HG03457 (cell line): ENCODE data around the gene NT5DC1.

Experiments used
- ATAC-seq: cut with Tn5 transposase; IDR thresholded peaks from one replicate; pipeline ENCODE4 v1.9.1; 2021; ENCODE audit warnings: moderate number of reproducible peaks; ENCODE audit not compliant: unreplicated experiment

Gene NT5DC1

GRCh38 chr6:116136373-116136772, 35.7 kb downstream of the NT5DC1 start:
- no peak for ATAC-seq

GRCh38 chr6:116136933-116137340, 36.3 kb downstream of the NT5DC1 start:
- no peak for ATAC-seq

DNA sequence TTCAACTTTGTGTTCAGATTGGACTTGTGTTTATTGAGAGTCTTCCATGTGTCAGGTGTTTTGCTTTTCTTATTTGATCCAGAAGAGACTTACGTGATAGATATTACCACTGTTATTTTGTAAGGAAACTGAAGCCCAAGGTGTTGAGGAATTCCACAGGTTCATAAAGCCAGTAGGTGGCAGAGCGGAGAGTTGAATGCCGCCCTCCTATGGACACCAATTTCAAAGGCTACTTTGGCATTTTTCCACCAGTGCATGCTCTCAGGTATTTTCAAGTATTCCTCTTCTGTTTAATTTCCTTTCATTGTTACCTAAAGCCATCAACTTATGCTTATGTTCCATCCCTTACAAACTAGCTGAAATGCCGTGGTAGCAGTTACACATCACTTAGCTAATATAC, 39.3 kb downstream of the NT5DC1 start:
- no peak for ATAC-seq

GRCh38 chr6:116144605-116145004, 44.0 kb downstream of the NT5DC1 start:
- no peak for ATAC-seq

DNA sequence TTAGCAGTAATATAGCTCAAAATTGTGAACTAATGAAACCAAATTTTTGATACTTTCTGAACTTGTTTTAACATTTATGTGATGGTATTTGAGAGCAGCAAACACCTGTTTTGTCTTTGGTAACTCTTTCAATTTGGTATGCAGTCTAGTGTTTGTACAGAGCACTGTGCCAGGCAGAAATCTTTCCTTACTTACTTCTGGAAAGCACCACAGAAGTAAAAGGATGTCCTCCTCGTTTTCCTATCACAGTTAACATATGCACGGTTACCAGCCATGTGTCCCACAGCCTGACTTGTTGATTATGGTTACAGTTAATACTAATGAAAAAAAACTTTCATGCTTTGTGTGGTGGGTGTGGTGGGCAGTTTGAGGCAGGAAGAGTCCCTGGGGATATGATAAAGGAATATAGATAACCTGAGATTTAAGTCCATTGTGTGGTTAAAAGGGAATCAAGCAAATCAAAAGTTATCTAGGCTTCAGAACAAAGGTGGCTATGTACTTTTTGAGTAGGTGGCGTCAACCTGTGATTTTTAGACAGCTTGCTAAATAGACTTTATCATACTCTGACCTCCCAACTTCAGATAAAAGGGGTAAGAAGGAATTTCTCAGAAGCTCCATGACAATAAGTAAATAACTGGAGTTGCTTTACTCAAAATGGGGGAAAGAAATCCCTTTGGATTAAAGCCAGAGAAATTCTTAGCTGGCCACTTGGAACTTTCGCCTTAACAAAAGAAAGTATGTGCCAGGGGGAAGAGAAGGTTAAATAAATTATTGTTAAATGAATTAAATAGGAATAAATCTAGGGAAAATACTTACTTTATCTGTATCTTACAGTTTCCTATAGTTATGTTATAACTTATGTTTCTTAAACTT, 45.4 kb downstream of the NT5DC1 start:
- no peak for ATAC-seq

DNA sequence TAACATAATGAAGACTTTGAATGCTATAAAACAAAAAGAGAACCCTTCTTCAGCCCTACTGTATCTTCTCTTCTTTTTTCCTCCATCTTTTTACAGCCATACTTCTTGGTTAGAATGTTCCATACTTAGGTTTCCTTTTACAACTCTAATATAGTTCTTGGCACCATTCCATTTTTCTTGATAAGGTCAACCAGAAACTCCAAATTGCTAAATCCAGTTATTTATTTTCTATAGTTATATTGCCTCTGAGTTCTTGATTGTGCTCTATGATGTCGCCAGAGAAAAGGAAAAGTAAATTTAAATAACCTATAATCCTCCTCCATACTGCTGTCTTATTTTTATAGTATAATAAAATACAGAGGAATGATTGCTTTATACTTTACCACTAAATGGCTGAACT, 52.0 kb downstream of the NT5DC1 start:
- ATAC-seq, result no peak

GRCh38 chr6:116154887-116155286, 54.2 kb downstream of the NT5DC1 start:
- no peak for ATAC-seq

GRCh38 chr6:116156405-116157326, 56.0 kb downstream of the NT5DC1 start:
- no peak for ATAC-seq

GRCh38 chr6:116157391-116157790, 56.7 kb downstream of the NT5DC1 start:
- no peak for ATAC-seq

- ATAC-seq, result no peak
These were observed 58.0 kb downstream of the NT5DC1 start for GRCh38 chr6:116158641-116159040.

- peak; percentile 81 for ATAC-seq
These were observed 59.3 kb downstream of the NT5DC1 start for GRCh38 chr6:116159782-116160524.

- peak; percentile 77 for ATAC-seq
These were observed 64.9 kb downstream of the NT5DC1 start for GRCh38 chr6:116165596-116165995.

- ATAC-seq, result no peak
These were observed 65.7 kb downstream of the NT5DC1 start for GRCh38 chr6:116166369-116166768.

- no peak for ATAC-seq
These were observed 67.5 kb downstream of the NT5DC1 start for GRCh38 chr6:116168148-116168547.

GRCh38 chr6:116169880-116170279, 69.2 kb downstream of the NT5DC1 start:
- ATAC-seq, result no peak

DNA sequence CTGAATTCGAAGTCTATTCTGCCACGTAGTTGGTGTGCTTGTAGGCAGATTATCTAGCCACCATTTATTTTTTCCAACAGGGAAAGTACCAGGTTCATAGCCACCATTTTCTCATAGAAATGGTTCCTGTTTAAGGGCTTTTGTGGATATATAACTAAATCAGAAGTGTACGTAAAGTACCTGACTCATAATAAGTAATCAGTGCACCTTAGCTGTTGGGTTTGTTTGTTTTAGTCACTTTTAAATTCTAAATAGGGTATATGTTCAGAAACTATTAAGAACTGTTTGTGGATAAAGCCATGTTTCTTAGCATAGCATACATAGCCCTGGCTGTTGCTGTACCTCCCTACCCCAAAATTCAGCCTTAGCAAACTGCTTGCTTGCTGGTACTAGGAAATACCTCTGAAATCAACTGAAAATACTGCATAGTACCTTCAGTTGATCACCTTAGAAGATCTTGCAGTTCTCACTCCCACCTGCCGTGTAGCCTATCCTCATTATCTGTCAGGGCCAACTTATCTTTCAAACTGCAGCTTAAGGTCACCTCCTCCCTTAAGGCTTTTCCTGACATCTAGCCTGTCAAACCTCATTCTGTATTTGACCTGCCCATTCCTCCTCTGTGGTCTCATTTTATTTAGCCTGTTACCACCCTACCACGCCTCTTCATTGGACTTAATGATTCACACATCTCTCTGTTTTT, 69.9 kb downstream of the NT5DC1 start:
- no peak for ATAC-seq

DNA sequence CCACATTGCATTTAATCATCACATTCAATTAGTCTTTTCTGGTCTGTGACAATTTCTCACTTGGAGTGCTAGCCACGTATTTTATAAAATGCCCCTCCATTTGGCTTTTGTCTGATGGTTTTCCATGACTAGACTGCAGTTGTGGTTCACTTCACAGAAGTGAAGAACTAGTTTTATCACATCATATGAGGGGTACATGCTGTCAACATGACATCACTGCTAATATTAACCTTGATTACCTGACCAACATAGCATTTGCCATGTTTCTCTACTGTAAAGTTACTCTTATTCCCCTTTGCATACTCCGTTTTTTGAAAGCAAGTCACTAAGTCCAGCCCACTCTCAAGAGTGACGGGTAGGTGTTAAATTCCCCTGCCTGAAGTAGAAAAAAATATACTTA, 73.3 kb downstream of the NT5DC1 start:
- no peak for ATAC-seq

- no peak for ATAC-seq
These were observed 74.7 kb downstream of the NT5DC1 start for GRCh38 chr6:116175344-116175743.

GRCh38 chr6:116176596-116176995, 75.9 kb downstream of the NT5DC1 start:
- no peak for ATAC-seq

DNA sequence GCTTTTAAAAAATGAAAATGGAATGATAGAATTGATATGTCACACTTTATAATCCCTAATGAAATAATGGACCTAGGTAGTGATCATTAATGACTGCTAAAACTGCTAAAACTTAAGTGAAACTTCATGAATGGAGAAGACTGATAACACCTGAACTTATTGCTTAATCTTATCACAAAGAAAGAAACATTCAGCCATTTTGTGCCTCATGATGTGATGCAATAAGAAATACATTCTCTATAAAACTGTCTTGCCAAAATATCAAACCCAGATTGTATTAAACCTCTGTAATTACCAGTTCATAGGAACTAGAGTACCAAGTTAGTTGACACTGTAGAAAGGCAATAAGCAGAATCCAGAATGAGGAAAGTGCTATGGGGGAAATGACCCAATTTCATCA, 79.7 kb downstream of the NT5DC1 start:
- no peak for ATAC-seq

DNA sequence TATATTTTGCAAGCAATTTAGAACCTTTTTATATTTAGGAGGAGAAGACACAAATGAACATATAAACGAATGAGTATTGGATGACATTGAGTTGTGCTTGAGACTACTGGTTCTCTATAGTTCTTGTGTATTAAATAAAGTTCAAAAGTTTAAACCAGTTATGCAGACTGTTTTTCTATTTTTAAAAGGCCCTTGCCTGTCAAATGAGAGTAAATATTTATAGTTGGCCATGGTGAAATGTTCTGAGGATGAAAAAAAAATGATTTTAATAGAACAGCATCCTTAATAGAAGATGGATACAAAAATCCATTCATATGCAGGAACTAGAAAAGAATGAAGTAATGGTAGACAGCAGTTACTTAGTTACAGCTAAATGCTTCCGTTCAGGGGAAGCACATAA, 88.8 kb downstream of the NT5DC1 start:
- no peak for ATAC-seq
